Skeletal muscle tissue (tissue), 4 donors: ENCODE data around the gene GPR161. TPM values are rescaled to one million over a fixed set of nuclear protein-coding genes. Genes with fewer than 3 reads are reported as not detected.
A peak's percentile ranks its signal among the peaks of the same experiment; 100 is the strongest.

Experiments used
- H3K27ac ChIP-seq: one replicate; pipeline ENCODE4 v1.7.0; 2013; ENCODE audit warnings: mild to moderate bottlenecking, low read depth, low read length, inconsistent platforms
- H3K27me3 ChIP-seq, 3 donors: one replicate each; pipeline ENCODE4 v1.7.0; 2013; ENCODE audit warnings: low read length in 3 of 3; ENCODE audit not compliant: control insufficient read depth in 3 of 3, insufficient read depth in 3 of 3
- H3K36me3 ChIP-seq, 3 donors: one replicate each; pipeline ENCODE4 v1.7.0; 2013; ENCODE audit warnings: low read length in 3 of 3; ENCODE audit not compliant: control insufficient read depth in 3 of 3, insufficient read depth in 3 of 3
- H3K4me1 ChIP-seq, 3 donors: one replicate each; pipeline ENCODE4 v1.7.0; 2013; ENCODE audit warnings: low read length in 3 of 3, mild to moderate bottlenecking in 3 of 3; ENCODE audit not compliant: control insufficient read depth in 3 of 3, insufficient read depth in 3 of 3
- H3K4me3 ChIP-seq, 3 donors: one replicate each; pipeline ENCODE4 v1.7.0; 2013; ENCODE audit warnings: low read length in 3 of 3
- H3K9ac ChIP-seq, 3 donors: one replicate each; pipeline ENCODE4 v1.7.0; 2013; ENCODE audit warnings: low read length in 3 of 3, mild to moderate bottlenecking in 3 of 3, moderate library complexity in 2 of 3, low read depth in 1 of 3
- H3K9me3 ChIP-seq, 3 donors: one replicate each; pipeline ENCODE4 v1.7.0; 2013; ENCODE audit warnings: low read length in 3 of 3; ENCODE audit not compliant: control insufficient read depth in 3 of 3
- total RNA-seq: library from RNA; depleted of rRNA; stranded (reverse); fragments of >200 nt; gene quantifications from one replicate; pipeline ENCODE4 v1.2.3, GENCODE V29; 2014
- donor health status: Osteomylitis.

GPR161 gene
- total RNA-seq, 1 donor from 2014 or later = 8.9 TPM

DNA sequence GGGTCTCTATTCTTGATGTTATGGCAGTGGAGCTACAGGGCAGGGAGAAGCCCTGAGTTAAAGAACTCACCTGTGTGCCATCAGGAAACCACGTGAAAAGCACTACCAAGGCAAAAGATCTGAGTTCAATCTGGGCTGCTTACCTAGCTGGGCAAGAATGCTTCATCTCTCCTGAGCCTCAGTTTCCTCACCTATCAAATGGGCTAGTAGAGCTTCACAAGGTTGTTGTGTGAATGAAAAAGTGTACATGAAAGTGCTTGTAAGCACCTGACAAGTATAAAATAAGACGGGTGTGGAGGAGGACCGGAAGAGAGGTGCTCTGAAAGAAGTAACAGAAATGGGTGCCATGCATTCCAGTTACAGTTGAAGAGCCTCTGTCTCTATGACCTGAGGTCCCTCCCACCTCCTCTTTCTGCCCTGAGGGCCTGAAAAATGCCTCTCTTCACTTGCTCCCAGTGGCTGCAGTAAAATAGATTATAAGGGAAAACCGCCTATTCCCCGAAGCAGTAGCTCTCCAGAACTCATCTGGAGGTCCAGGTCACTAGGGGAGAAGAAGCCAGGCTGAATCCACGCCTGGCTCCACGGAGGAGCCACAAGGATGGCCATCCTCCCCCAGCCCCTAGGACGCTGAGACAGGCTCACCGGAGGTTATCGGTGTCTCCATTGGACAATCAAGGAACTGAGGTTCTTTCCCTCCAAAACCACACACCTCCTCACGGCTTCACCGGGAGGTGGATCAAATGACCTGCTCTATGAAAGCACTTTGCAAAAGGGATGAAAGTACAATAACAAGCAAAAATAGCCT, 1.4 kb downstream of the GPR161 start:
- Histone ChIP-seq H3K27ac (no peak overlapping the region), H3K36me3 (no peaks in the 10 kb centered on the region), H3K4me3 (peak overlapping the region; percentile 68 to 80 (median 73)), H3K9me3 (no peaks in the 10 kb centered on the region), H3K9ac (peak overlapping the region in 2 of 3 donors; percentile 54 to 76), H3K4me1 (peaks cover 15 to 21% (median 20%) of the 10 kb centered on the region in 3 donors), H3K27me3 (peaks cover 3 to 20% (median 16%) of the 10 kb centered on the region in 3 donors)

DNA sequence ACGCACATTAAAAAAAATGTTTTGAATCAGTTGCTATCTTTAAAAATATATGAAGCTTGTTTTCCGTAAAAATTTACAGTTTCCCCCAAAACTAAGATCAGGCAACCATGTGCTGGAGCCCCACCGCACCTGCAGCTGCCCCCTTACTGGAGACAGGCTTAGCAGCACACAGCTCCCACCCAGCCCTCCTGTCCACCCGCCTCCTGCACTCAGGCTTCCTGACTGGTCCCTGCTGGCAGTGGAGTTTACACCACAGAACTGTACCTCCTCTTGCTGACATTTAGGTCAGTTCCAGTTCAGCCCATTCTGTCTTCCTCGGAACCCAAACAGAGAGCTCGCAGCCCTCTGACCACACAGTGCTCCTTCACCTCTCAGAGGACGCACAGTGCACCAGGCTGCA, 2.1 kb downstream of the GPR161 start:
- no peaks in the 10 kb centered on the region for H3K9me3 ChIP-seq
- no peak overlapping the region for H3K9ac ChIP-seq
- peaks cover 3 to 20% (median 19%) of the 10 kb centered on the region in 3 donors for H3K27me3 ChIP-seq
- H3K36me3 ChIP-seq = no peaks in the 10 kb centered on the region
- peaks cover 15 to 21% (median 20%) of the 10 kb centered on the region in 3 donors for H3K4me1 ChIP-seq
- no peak overlapping the region for H3K4me3 ChIP-seq
- H3K27ac ChIP-seq = no peak overlapping the region

DNA sequence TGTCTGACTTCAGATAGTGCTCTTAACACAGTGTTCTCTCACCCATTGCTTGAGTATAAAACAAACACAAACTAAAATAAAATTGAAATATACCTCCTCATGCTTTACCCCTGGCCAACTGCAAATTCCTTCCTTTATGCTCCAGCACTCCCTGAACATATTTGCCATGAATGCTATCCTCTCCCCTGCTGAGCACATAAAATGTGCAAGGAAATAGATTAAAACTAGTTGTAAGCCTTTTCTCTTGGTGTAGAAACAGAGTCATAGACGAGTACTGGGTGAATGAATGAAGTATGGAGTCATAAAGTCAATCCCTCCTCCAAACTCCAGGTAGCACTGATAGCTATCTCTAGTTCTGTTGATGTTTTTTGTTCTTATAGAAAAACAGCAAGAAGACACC, 2.6 kb downstream of the GPR161 start:
- peaks cover 15 to 21% (median 20%) of the 10 kb centered on the region in 3 donors for H3K4me1 ChIP-seq
- H3K27ac ChIP-seq = no peak overlapping the region
- no peaks in the 10 kb centered on the region for H3K36me3 ChIP-seq
- H3K4me3 ChIP-seq = no peak overlapping the region
- no peaks in the 10 kb centered on the region for H3K9me3 ChIP-seq
- peaks cover 3 to 20% (median 19%) of the 10 kb centered on the region in 3 donors for H3K27me3 ChIP-seq
- no peak overlapping the region for H3K9ac ChIP-seq

DNA sequence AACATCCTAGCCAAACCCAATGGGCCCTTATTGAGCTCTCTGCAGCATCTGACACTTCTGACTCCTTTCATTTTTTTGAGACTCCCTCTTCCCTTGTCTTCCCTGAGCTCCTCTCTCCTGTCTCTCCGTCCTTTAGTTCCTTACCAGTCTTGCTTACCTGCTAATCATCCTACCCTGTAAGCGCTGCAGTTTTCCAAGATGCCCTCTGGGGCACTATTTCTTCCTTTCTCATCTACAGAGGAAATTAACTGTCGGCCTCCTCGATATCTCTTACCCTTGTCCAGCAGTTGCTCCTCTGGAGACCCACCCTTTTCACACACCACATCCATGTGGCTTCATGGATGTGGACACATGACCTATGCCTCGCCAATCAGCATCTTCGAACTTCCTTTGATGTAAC, 6.8 kb downstream of the GPR161 start:
- H3K9me3 ChIP-seq = no peaks in the 10 kb centered on the region
- H3K4me1 ChIP-seq = peaks cover 2 to 3% (median 2%) of the 10 kb centered on the region in 3 donors
- no peaks in the 10 kb centered on the region for H3K36me3 ChIP-seq
- no peak overlapping the region for H3K9ac ChIP-seq
- no peak overlapping the region for H3K4me3 ChIP-seq
- no peak overlapping the region for H3K27ac ChIP-seq
- H3K27me3 ChIP-seq = peaks cover 3 to 12% (median 10%) of the 10 kb centered on the region in 3 donors

DNA sequence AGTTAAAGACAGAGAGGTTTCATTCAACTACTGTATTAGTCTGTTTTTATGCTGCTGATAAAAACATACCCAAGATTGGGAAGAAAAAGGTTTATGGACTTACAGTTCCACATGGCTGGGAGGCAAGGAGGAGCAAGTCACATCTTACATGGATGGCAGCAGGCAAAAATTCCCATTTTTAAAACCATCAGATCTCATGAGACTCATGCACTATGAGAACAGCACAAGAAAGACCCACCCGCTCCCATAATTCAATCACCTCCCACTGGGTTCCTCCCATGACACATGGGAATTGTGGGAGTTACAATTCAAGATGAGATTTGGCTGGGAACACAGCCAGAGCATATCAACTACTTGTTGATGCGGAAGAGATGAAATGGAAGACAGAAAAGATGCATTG, 9.2 kb downstream of the GPR161 start:
- Histone ChIP-seq H3K4me1 (no peaks in the 10 kb centered on the region), H3K9me3 (no peaks in the 10 kb centered on the region), H3K4me3 (no peak overlapping the region), H3K36me3 (no peaks in the 10 kb centered on the region), H3K9ac (no peak overlapping the region), H3K27me3 (peaks cover 0 to 3% (median 0%) of the 10 kb centered on the region in 3 donors), H3K27ac (no peak overlapping the region)

DNA sequence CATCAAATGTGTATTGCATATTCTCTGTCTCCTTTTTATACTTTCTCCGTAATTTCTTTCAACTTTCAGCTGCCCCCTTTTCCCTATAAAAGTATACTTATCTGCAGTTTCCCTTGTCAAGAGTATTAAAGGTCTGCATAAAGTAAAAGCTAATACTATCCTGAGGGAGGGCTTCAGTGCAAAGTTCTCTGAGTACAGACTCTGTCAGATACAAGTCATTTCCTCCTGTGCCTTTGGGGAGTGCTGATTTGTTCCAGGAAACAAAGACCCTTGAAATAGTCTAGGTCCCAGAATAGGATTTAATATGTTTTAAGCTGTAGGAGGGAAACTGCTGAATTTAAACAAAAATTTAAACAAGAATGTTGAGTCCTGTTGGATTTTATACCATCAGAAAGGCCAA, 11.7 kb downstream of the GPR161 start:
- Histone ChIP-seq H3K27ac (no peak overlapping the region), H3K9ac (no peak overlapping the region), H3K27me3 (peaks cover 0 to 2% (median 0%) of the 10 kb centered on the region in 3 donors), H3K9me3 (no peaks in the 10 kb centered on the region), H3K4me1 (peaks cover 0 to 10% (median 6%) of the 10 kb centered on the region in 3 donors), H3K36me3 (no peaks in the 10 kb centered on the region), H3K4me3 (no peak overlapping the region)

DNA sequence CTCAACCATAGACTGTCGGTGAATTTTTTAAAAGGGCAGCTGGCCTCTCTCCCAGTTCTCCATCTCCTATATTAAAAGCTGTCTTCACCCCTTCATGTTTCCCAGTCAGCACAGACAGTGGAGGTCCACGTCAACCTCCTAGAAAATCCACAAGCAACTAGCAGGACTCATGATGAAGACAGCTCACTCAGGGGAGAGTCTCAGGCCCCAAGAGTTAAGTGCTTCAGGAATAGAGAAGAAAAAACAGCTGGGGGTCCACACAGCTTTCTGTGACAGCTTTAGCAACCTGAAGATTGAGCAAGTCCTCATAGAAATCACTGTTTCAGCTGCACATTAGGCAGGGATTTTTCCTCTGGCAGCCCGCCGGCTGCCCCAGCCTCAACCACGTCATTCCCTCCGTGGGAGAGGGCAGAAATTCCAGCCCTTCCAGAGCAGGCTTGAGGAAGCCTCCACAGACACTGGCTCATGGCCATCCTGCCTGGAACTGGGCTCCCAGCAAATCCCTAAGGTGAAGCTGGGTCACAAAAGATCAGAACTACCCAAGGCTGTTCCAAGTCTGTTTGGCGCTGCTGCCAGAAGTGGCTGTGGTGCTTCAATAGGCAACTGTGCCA, 15.2 kb downstream of the GPR161 start:
- Histone ChIP-seq H3K4me3 (no peak overlapping the region), H3K4me1 (peaks cover 0 to 10% (median 6%) of the 10 kb centered on the region in 3 donors), H3K36me3 (no peaks in the 10 kb centered on the region), H3K27ac (no peak overlapping the region), H3K9ac (no peak overlapping the region), H3K9me3 (no peaks in the 10 kb centered on the region), H3K27me3 (no peaks in the 10 kb centered on the region)

DNA sequence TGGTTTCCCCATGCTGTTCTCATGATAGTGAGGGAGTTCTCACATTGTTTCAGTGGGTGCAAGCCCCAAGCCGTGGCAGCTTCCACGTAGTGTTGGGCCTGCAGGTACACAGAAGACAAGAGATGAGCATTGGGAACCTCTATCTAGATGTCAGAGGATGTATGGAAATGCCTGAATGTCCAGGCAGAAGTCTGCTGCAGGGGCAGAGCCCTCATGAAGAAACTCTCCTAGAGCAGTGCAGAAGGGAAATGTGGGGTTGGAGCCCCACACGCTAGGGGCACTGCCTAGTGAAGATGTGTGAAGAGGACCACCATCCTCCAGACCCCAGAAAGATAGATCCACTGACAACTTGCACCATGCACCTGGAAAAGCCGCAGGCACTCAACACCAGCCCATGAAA, 17.0 kb downstream of the GPR161 start:
- no peak overlapping the region for H3K27ac ChIP-seq
- no peak overlapping the region for H3K4me3 ChIP-seq
- H3K9ac ChIP-seq = no peak overlapping the region
- peaks cover 0 to 10% (median 6%) of the 10 kb centered on the region in 3 donors for H3K4me1 ChIP-seq
- no peaks in the 10 kb centered on the region for H3K9me3 ChIP-seq
- no peaks in the 10 kb centered on the region for H3K27me3 ChIP-seq
- no peaks in the 10 kb centered on the region for H3K36me3 ChIP-seq

DNA sequence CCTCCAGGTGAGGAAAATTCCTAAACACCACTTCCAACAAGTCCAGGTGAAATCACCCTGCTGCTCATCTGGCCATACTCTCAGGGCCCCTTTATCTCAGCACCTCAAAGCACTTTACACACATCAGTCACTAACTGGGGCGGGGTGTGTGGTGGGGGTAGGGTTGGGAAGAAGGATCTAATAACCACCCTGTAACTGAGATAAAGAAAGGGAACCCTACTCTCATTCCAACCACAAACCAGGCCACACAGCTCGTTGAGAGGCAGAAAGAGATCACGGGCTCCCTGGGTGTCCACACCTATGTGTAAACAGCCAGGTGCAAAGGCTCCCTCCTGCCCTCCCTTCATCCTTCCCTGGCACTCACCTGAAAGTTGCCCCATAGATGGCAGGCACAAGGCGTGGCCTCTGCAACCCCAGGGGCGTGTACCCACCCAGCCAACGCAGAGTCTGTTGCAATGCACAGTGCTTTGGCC, 20.4 kb downstream of the GPR161 start:
- H3K4me3 ChIP-seq = no peak overlapping the region
- H3K9me3 ChIP-seq = no peaks in the 10 kb centered on the region
- no peak overlapping the region for H3K9ac ChIP-seq
- H3K27ac ChIP-seq = no peak overlapping the region
- H3K27me3 ChIP-seq = no peaks in the 10 kb centered on the region
- H3K4me1 ChIP-seq = peaks cover 0 to under 1% (median 0%) of the 10 kb centered on the region in 3 donors
- H3K36me3 ChIP-seq = no peaks in the 10 kb centered on the region

DNA sequence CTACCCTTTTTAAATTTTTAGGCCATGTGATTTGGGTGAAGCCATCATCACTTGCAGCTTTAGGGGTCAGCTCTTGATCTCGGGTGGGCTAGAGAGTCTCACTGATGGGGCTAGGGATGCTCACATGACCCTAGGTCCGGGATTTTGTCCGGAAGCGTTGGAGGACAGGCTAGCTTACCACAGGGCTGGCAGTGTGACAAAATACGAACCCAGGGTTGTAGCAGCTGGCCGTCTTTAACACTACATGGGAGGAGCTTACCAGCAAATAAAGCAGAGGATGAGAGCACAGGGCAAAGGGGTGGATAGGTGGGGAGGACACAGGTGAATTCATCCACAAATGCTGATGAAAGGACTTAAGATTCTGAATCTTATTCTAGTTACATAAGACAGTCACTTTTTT, 21.9 kb downstream of the GPR161 start:
- Histone ChIP-seq H3K27me3 (no peaks in the 10 kb centered on the region), H3K9me3 (no peaks in the 10 kb centered on the region), H3K27ac (no peak overlapping the region), H3K4me3 (no peak overlapping the region), H3K4me1 (no peaks in the 10 kb centered on the region), H3K36me3 (no peaks in the 10 kb centered on the region), H3K9ac (no peak overlapping the region)
